ENCODE data around the gene CRYGD. TPM values are rescaled to one million over a fixed set of nuclear protein-coding genes. Genes with fewer than 3 reads are reported as not detected.

The CRYGD gene
- total RNA-seq, 2 experiments from 2014 or later = not detected

- Histone ChIP-seq H3K27me3 (ENCODE audit: control insufficient read depth in 1 of 2, insufficient read depth in 2 of 2, low read length in 2 of 2) (no peaks in the 10 kb centered on the region), H3K36me3 (ENCODE audit: insufficient read depth, low read length) (no peaks in the 10 kb centered on the region), H3K27ac (ENCODE audit: low read depth in 1 of 2, low read length in 2 of 2) (no peak overlapping the region), H3K9me3 (ENCODE audit: control insufficient read depth in 1 of 2, insufficient read depth in 1 of 2, low read length in 2 of 2) (no peaks in the 10 kb centered on the region), H3K4me3 (ENCODE audit: low read length) (no peak overlapping the region), H3K4me1 (ENCODE audit: insufficient read depth, low read length) (peaks cover 7% of the 10 kb centered on the region)
- ATAC-seq (ENCODE audit: poor library complexity) (no peak), DNase-seq (no peak)
- H3K9me3 Mint-ChIP-seq = peaks cover 2% of the 10 kb centered on the region
- intact Hi-C loops (cut with DNase I, micrococcal nuclease) = no loop called here
- ChIA-PET POLR2A (no interaction called here), CTCF (no interaction called here)
- H3K36me3 Mint-ChIP-seq (ENCODE audit: low read depth) = no peaks in the 10 kb centered on the region
- no peak for TF ChIP-seq CTCF (IDR thresholded peaks at IDR 0.05)
- peaks cover 10% of the 10 kb centered on the region for H3K4me1 Mint-ChIP-seq (ENCODE audit: low read depth)
- no peak overlapping the region for H3K27ac Mint-ChIP-seq
- no peak overlapping the region for H3K4me3 Mint-ChIP-seq
- H3K27me3 Mint-ChIP-seq = peaks cover 11% of the 10 kb centered on the region
These were observed 6.4 kb upstream of the CRYGD start for GRCh38 chr2:208130712-208131110.

GRCh38 chr2:208129744-208130711 is 5.7 kb upstream of the CRYGD start, which contains the start of gene CRYGC:
TSS of gene CRYGC (minus strand) at chr2:208129828. CDS start at chr2:208129792, 36 bp downstream.
- CTCF ChIA-PET = no interaction called here
- ATAC-seq (ENCODE audit: poor library complexity) = no peak
- H3K36me3 ChIP-seq (ENCODE audit: insufficient read depth, low read length) = no peaks in the 10 kb centered on the region

GRCh38 chr2:208128136-208128535 is 3.8 kb upstream of the CRYGD start:
- peaks cover 2% of the 10 kb centered on the region for H3K4me1 ChIP-seq (ENCODE audit: insufficient read depth, low read length)
- peaks cover 0 to 3% of the 10 kb centered on the region in 2 experiments for H3K9me3 ChIP-seq (ENCODE audit: control insufficient read depth in 1 of 2, insufficient read depth in 1 of 2, low read length in 2 of 2)
- DNase-seq = no peak
- no peak for ATAC-seq (ENCODE audit: poor library complexity)
- ChIA-PET CTCF (no interaction called here), POLR2A (no interaction called here)
- no peak overlapping the region for H3K27ac ChIP-seq (ENCODE audit: low read depth in 1 of 2, low read length in 2 of 2)
- H3K4me1 Mint-ChIP-seq (ENCODE audit: low read depth) = peaks cover 12% of the 10 kb centered on the region
- no peaks in the 10 kb centered on the region for H3K36me3 ChIP-seq (ENCODE audit: insufficient read depth, low read length)
- intact Hi-C loops (cut with DNase I, micrococcal nuclease) = no loop called here
- H3K4me3 ChIP-seq (ENCODE audit: low read length) = no peak overlapping the region
- H3K9me3 Mint-ChIP-seq = peaks cover 2% of the 10 kb centered on the region
- peaks cover 0 to 14% of the 10 kb centered on the region in 2 experiments for H3K27me3 ChIP-seq (ENCODE audit: control insufficient read depth in 1 of 2, insufficient read depth in 2 of 2, low read length in 2 of 2)
- peaks cover 31% of the 10 kb centered on the region for H3K27me3 Mint-ChIP-seq
- H3K27ac Mint-ChIP-seq = no peak overlapping the region
- H3K36me3 Mint-ChIP-seq (ENCODE audit: low read depth) = no peaks in the 10 kb centered on the region
- TF ChIP-seq CTCF (IDR thresholded peaks at IDR 0.05) = no peak
- no peak overlapping the region for H3K4me3 Mint-ChIP-seq

More at GRCh38 chr2:208129744-208130711, 5.7 kb upstream of the CRYGD start, which contains the start of gene CRYGC:
- Histone ChIP-seq H3K4me3 (ENCODE audit: low read length) (no peak within 1 kb of the TSS), H3K27ac (ENCODE audit: low read depth in 1 of 2, low read length in 2 of 2) (no peak within 1 kb of the TSS), H3K4me1 (ENCODE audit: insufficient read depth, low read length) (peaks cover 5% of the 10 kb centered on the region), H3K9me3 (ENCODE audit: control insufficient read depth in 1 of 2, insufficient read depth in 1 of 2, low read length in 2 of 2) (no peaks in the 10 kb centered on the region), H3K27me3 (ENCODE audit: control insufficient read depth in 1 of 2, insufficient read depth in 2 of 2, low read length in 2 of 2) (no peaks in the 10 kb centered on the region)
- Mint-ChIP-seq H3K27me3 (peaks cover 18% of the 10 kb centered on the region), H3K9me3 (peaks cover 2% of the 10 kb centered on the region), H3K4me3 (no peak within 1 kb of the TSS), H3K36me3 (ENCODE audit: low read depth) (no peaks in the 10 kb centered on the region), H3K4me1 (ENCODE audit: low read depth) (peaks cover 3% of the 10 kb centered on the region), H3K27ac (no peak within 1 kb of the TSS)
- POLR2A ChIA-PET = no interaction called here
- TF ChIP-seq CTCF (IDR thresholded peaks at IDR 0.05) = no peak
- intact Hi-C loops (cut with DNase I, micrococcal nuclease) = no loop called here
- no peak for DNase-seq
